ENCODE measurements around the gene ZNF83. TPM values are rescaled to one million over a fixed set of nuclear protein-coding genes. Genes with fewer than 3 reads are reported as not detected.
"Not testable (repeated sequence)": the region's sequence is repeated elsewhere in the genome, so short reads cannot be mapped to it uniquely, and the experiment has no call there.

Gene ZNF83
- total RNA-seq, 1 experiment from 2014 or later, result 54.6 TPM

DNA sequence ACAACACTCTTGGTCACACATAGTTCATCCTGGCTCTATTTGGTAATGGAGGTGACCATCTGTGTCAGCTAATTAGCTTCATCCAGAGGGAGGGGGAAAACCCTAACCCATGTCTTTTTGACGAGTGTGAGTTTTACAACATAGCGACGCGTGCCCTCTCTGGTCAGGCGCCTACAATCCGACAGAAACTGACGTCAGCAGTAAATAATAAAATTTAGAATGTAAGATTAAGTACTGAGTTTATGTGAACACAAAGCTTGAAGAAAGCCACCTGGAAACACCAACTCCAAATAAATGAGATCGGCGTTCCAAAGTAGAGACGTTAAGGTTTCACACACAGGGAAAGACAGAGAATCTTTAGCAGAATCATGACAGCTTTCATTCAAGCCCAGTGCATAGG, 1.8 kb upstream of the ZNF83 start:
- peaks cover 24% of the 10 kb centered on the region for H3K9me3 ChIP-seq (ENCODE audit: insufficient read depth, low read depth)
- H3K36me3 ChIP-seq (ENCODE audit: low read depth), result no peaks in the 10 kb centered on the region
- H3F3A ChIP-seq (ENCODE audit: insufficient read depth, low read depth), result peaks cover 15% of the 10 kb centered on the region
- ChIA-PET POLR2A (ENCODE audit: unreplicated experiment) (no interaction called here), CTCF (no interaction called here)
- BruUV-seq (replicated peaks), result no TSS peak
- no peaks in the 10 kb centered on the region for H3K27me3 ChIP-seq (ENCODE audit: insufficient read depth, low read depth)
- H3K79me2 ChIP-seq (ENCODE audit: low read depth), result 0 out of 2 replicates have a peak, but pooled peaks cover 7% of the 10 kb centered on the region
- no peak for DNase-seq
- no peak overlapping the region for H2AFZ ChIP-seq
- no peak overlapping the region for H3K27ac ChIP-seq
- no peaks in the 10 kb centered on the region for H3K9me2 ChIP-seq (ENCODE audit: insufficient read depth)
- no peak overlapping the region for H3K4me2 ChIP-seq
- no peak overlapping the region for H3K4me3 ChIP-seq
- no peaks in the 10 kb centered on the region for H4K20me1 ChIP-seq (ENCODE audit: insufficient read depth)
- peaks cover 17% of the 10 kb centered on the region for H3K4me1 ChIP-seq (replicated peaks; ENCODE audit: insufficient read depth)
- intact Hi-C loops (cut with micrococcal nuclease; ENCODE audit: unreplicated experiment), result loop anchor here (5.0 kb wide), 1 partner anchor 97 kb away; the partner anchor contains the start of gene ZNF611
- TF ChIP-seq EZH2 (IDR thresholded peaks at IDR 0.05; ENCODE audit: low read depth) (no peak), CTCF (conservative IDR thresholded peaks at IDR 0.05) (no peak)

GRCh38 chr19:52638601-52639000, 446 bp upstream of the ZNF83 start:
- no peaks in the 10 kb centered on the region for H3K27me3 ChIP-seq (ENCODE audit: insufficient read depth, low read depth)
- 0 out of 2 replicates have a peak, but pooled peaks cover 7% of the 10 kb centered on the region for H3K79me2 ChIP-seq (ENCODE audit: low read depth)
- DNase-seq, result no peak
- peak overlapping the region; percentile 72 for H2AFZ ChIP-seq
- intact Hi-C loops (cut with micrococcal nuclease; ENCODE audit: unreplicated experiment), result loop anchor here (5.0 kb wide), 1 partner anchor 99 kb away; the partner anchor contains the start of gene ZNF611
- CTCF ChIA-PET, result interaction anchor here (0.7 kb wide), 1 partner anchor 112 kb away, joined by 3 read pairs; the partner anchor contains the start of gene ZNF808
- H3F3A ChIP-seq (ENCODE audit: insufficient read depth, low read depth), result peaks cover 15% of the 10 kb centered on the region
- BruUV-seq (replicated peaks), result TSS peak; percentile 61
- no peak for TF ChIP-seq EZH2 (IDR thresholded peaks at IDR 0.05; ENCODE audit: low read depth)
- TF ChIP-seq CTCF (conservative IDR thresholded peaks at IDR 0.05), result no peak
- H4K20me1 ChIP-seq (ENCODE audit: insufficient read depth), result no peaks in the 10 kb centered on the region
- H3K9me2 ChIP-seq (ENCODE audit: insufficient read depth), result no peaks in the 10 kb centered on the region
- H3K27ac ChIP-seq, result no peak overlapping the region
- H3K9me3 ChIP-seq (ENCODE audit: insufficient read depth, low read depth), result peaks cover 24% of the 10 kb centered on the region
- 0 out of 2 replicates have a peak, but pooled peaks cover 6% of the 10 kb centered on the region for H3K36me3 ChIP-seq (ENCODE audit: low read depth)
- POLR2A ChIA-PET (ENCODE audit: unreplicated experiment), result no interaction called here
- H3K4me1 ChIP-seq (replicated peaks; ENCODE audit: insufficient read depth), result peaks cover 17% of the 10 kb centered on the region
- H3K4me3 ChIP-seq, result peak overlapping the region; percentile 77
- H3K4me2 ChIP-seq, result peak overlapping the region; percentile 98

DNA sequence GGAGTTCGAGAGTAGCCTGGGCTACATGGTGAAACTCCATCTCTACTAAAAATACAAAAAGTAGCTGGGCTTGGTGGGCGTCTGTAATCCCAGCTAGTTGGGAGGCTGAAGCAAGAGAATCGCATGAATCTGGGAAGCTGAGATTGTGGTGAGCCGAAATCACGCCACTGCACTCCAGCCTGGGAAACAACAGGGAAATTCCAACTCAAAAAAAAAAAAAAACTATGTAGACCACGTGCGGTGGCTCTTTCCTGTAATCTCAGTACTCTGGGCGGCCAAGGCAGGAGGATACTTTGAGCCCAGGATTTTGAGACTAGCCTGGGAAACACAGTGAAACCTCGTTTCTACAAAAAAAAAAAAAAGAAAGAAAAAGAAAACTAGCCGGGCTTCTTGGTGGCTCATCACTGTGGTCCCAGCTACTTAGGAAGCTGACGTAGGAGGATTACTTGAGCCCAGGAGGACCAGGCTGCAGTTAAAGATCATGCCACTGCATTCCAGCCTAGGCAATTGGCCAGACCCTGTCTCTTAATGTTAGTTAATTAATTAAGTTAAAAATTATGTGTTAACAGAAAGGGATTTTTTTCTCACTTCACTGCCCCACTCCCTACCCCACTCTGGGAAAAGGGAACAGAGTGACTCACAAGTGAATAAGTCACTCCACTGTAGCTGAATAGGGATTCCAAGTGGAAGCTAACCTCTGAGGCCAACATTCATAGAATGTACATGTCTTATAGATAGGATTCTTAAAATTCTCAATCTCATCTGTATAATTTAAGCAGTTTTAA, 2.2 kb downstream of the ZNF83 start:
- Histone ChIP-seq H3K4me3 (no peak overlapping the region), H4K20me1 (ENCODE audit: insufficient read depth) (no peaks in the 10 kb centered on the region), H3K36me3 (ENCODE audit: low read depth) (0 out of 2 replicates have a peak, but pooled peaks cover 6% of the 10 kb centered on the region), H3K4me1 (replicated peaks; ENCODE audit: insufficient read depth) (peaks cover 17% of the 10 kb centered on the region), H3F3A (ENCODE audit: insufficient read depth, low read depth) (peaks cover 15% of the 10 kb centered on the region), H3K9me2 (ENCODE audit: insufficient read depth) (no peaks in the 10 kb centered on the region), H3K27ac (no peak overlapping the region), H3K9me3 (ENCODE audit: insufficient read depth, low read depth) (peaks cover 20% of the 10 kb centered on the region), H2AFZ (no peak overlapping the region), H3K4me2 (no peak overlapping the region), H3K79me2 (ENCODE audit: low read depth) (0 out of 2 replicates have a peak, but pooled peaks cover 7% of the 10 kb centered on the region), H3K27me3 (ENCODE audit: insufficient read depth, low read depth) (no peaks in the 10 kb centered on the region)
- no TSS peak for BruUV-seq (replicated peaks)
- intact Hi-C loops (cut with micrococcal nuclease; ENCODE audit: unreplicated experiment), result loop anchor here (5.0 kb wide), 1 partner anchor 101 kb away; the partner anchor contains the start of gene ZNF611
- CTCF ChIA-PET, result no interaction called here
- TF ChIP-seq CTCF (conservative IDR thresholded peaks at IDR 0.05) (no peak), EZH2 (IDR thresholded peaks at IDR 0.05; ENCODE audit: low read depth) (no peak)
- DNase-seq, result no peak
- POLR2A ChIA-PET (ENCODE audit: unreplicated experiment), result no interaction called here

DNA sequence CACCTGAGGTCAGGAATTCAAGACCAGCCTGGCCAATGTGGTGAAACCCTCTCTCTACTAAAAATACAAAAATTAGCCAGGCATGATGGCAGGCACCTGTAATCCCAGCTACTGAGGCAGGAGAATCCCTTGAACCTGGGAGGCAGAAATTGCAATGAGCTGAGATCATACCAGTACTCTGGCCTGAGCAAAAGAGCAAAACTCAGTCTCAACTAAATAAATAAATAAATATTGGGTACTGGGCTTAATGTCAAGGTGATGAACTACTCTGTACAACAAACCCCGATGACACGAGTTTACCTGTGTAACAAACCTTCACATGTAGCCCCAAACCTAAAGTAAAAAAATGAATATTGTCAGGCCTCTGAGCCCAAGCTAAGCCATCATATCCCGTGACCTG, 10.7 kb downstream of the ZNF83 start:
- BruUV-seq (replicated peaks); H4K20me1 ChIP-seq (ENCODE audit: insufficient read depth); H3K27ac ChIP-seq; H3K4me1 ChIP-seq (replicated peaks; ENCODE audit: insufficient read depth); POLR2A ChIA-PET (ENCODE audit: unreplicated experiment); H3K9me3 ChIP-seq (ENCODE audit: insufficient read depth, low read depth); H3K36me3 ChIP-seq (ENCODE audit: low read depth); H3K27me3 ChIP-seq (ENCODE audit: insufficient read depth, low read depth); H2AFZ ChIP-seq; H3K4me2 ChIP-seq; CTCF ChIA-PET; intact Hi-C loops (cut with micrococcal nuclease; ENCODE audit: unreplicated experiment); H3K79me2 ChIP-seq (ENCODE audit: low read depth); DNase-seq; H3F3A ChIP-seq (ENCODE audit: insufficient read depth, low read depth); H3K4me3 ChIP-seq; H3K9me2 ChIP-seq (ENCODE audit: insufficient read depth): not testable (repeated sequence)
